GM18519 (cell line): ENCODE data around the gene EXOSC3.
"Not testable (repeated sequence)": the region's sequence is repeated elsewhere in the genome, so short reads cannot be mapped to it uniquely, and the experiment has no call there.

Source experiments
- ATAC-seq: cut with Tn5 transposase; IDR thresholded peaks from one replicate; pipeline ENCODE4 v1.9.1; 2021; ENCODE audit warnings: mild to moderate bottlenecking, moderate library complexity; ENCODE audit not compliant: unreplicated experiment, low FRiP score

The EXOSC3 gene

GRCh38 chr9:37784616-37785483, at the start of gene EXOSC3:
EXOSC3 (minus strand) TSS chr9:37785064; CDS start chr9:37785044, 20 bp downstream.
- ATAC-seq: peak; percentile 84

GRCh38 chr9:37827483-37828165, 42.8 kb upstream of the EXOSC3 start:
- no peak for ATAC-seq

- not testable (repeated sequence) for ATAC-seq
Measured at GRCh38 chr9:37825174-37825573, 40.3 kb upstream of the EXOSC3 start.

- no peak for ATAC-seq
Measured at GRCh38 chr9:37820142-37820541, 35.3 kb upstream of the EXOSC3 start.

- no peak for ATAC-seq
Measured at GRCh38 chr9:37818849-37819248, 34.0 kb upstream of the EXOSC3 start.

- no peak for ATAC-seq
Measured at GRCh38 chr9:37812773-37813379, 28.0 kb upstream of the EXOSC3 start.

GRCh38 chr9:37811906-37812476, 27.1 kb upstream of the EXOSC3 start:
- no peak for ATAC-seq

- not testable (repeated sequence) for ATAC-seq
Measured at GRCh38 chr9:37809676-37810075, 24.8 kb upstream of the EXOSC3 start.

- ATAC-seq: no peak
Measured at GRCh38 chr9:37806271-37806670, 21.4 kb upstream of the EXOSC3 start.

- no peak for ATAC-seq
Measured at GRCh38 chr9:37801959-37802711, 17.3 kb upstream of the EXOSC3 start.

GRCh38 chr9:37801287-37801850, 16.5 kb upstream of the EXOSC3 start:
- ATAC-seq: peak; percentile 6

GRCh38 chr9:37800631-37801286, 15.9 kb upstream of the EXOSC3 start, which contains the start of gene DCAF10:
DCAF10 (plus strand) TSS chr9:37800797; CDS start chr9:37800867, 70 bp downstream.
- ATAC-seq: peak; percentile 53

GRCh38 chr9:37798677-37799076, 13.8 kb upstream of the EXOSC3 start:
- no peak for ATAC-seq

- ATAC-seq: no peak
Measured at GRCh38 chr9:37796232-37796631, 11.4 kb upstream of the EXOSC3 start.

GRCh38 chr9:37792122-37792521, 7.3 kb upstream of the EXOSC3 start:
- no peak for ATAC-seq

GRCh38 chr9:37790096-37790495, 5.2 kb upstream of the EXOSC3 start:
- no peak for ATAC-seq

- ATAC-seq: no peak
Measured at GRCh38 chr9:37788332-37788731, 3.5 kb upstream of the EXOSC3 start.

GRCh38 chr9:37787059-37787458, 2.2 kb upstream of the EXOSC3 start:
- ATAC-seq: no peak

- no peak for ATAC-seq
Measured at GRCh38 chr9:37784291-37784615, 611 bp downstream of the EXOSC3 start.
